IPS-18c (cell line): ENCODE results near the gene NAPA.

Source experiments
- H3K4me3 ChIP-seq: 2 replicates; pipeline ENCODE4 v1.7.0; 2013; ENCODE audit warnings: low read depth, mild to moderate bottlenecking, low read length, moderate library complexity; ENCODE audit not compliant: insufficient read depth
- H3K9me3 ChIP-seq: one replicate; pipeline ENCODE4 v1.6.1; 2013; ENCODE audit warnings: mild to moderate bottlenecking, low read length, moderate library complexity; ENCODE audit not compliant: control insufficient read depth, insufficient read depth

NAPA gene

GRCh38 chr19:47531640-47532387, 17.0 kb upstream of the NAPA start:
- Histone ChIP-seq H3K9me3 (no peaks in the 10 kb centered on the region), H3K4me3 (no peak overlapping the region; the same call in 1 of the 2 replicates)

GRCh38 chr19:47529018-47529742, 14.3 kb upstream of the NAPA start:
- H3K9me3 ChIP-seq = no peaks in the 10 kb centered on the region
- H3K4me3 ChIP-seq = no peak overlapping the region

DNA sequence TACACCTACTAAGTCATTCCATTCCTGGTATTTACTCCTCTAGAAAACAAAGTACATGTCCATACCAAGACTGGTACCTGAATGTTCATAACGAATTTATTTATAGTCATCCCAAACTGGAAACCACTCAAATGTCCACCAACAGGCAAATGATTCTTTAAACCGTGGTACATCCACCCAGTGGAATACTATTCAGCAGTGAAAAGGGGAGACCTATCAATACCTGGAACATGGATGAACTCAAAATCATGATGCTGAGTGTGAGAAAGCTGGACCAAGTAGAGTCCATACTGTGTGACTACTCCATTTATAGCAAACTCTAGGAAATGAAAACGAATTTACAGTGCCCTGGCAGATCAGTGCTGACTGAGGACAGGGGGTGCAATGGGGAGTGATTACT, 11.9 kb upstream of the NAPA start:
- Histone ChIP-seq H3K4me3 (no peak overlapping the region), H3K9me3 (no peaks in the 10 kb centered on the region)

DNA sequence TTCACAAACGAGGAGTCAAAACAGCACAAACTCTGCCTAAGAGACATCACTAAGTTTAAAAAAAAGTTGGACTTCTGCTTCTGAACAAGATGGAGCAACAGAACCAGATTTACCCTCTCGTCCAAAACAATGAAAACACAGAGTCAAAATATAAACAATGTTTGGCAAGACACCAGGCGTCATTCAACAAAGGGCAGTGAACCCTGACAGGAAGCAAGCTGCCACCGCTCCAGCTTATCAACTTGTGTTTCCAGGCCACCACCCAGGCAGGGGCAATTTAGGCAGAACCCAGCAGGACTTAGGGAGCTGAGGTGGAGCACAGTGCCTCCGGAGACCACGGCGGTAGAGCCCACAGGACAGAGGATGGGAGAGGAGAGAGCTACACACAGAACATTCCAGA, 8.6 kb upstream of the NAPA start:
- H3K9me3 ChIP-seq = no peaks in the 10 kb centered on the region
- H3K4me3 ChIP-seq = no peak overlapping the region

- Histone ChIP-seq H3K4me3 (no peak overlapping the region), H3K9me3 (no peaks in the 10 kb centered on the region)
These were observed 6.8 kb upstream of the NAPA start for GRCh38 chr19:47521473-47522180.

- Histone ChIP-seq H3K4me3 (no peak overlapping the region), H3K9me3 (no peaks in the 10 kb centered on the region)
These were observed 6.0 kb upstream of the NAPA start for GRCh38 chr19:47520839-47521238.

- no peak overlapping the region for H3K4me3 ChIP-seq
These were observed 5.5 kb upstream of the NAPA start for GRCh38 chr19:47520343-47520806.

DNA sequence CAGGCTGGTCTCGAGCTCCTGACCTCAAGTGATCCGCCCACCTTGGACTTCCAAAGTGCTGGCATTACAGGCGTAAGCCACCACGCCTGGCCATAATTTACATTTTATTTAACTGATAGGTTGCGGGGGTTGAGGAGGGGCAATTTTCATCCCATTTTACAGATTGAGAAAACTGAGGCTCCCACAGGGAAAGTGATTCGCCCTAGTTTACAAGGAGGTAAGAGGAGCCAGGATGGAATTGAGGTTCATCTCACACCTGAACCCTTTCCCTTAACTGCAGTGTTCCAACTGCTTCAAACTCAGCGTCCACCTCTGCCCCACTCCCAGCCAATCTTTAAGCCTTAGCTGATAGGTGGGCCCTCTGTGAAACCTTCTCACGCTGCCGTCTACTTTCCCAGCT, 4.0 kb upstream of the NAPA start:
- peaks cover 2% of the 10 kb centered on the region for H3K9me3 ChIP-seq
- H3K4me3 ChIP-seq = no peak overlapping the region

More at GRCh38 chr19:47520343-47520806, 5.5 kb upstream of the NAPA start:
- H3K9me3 ChIP-seq = peaks cover 2% of the 10 kb centered on the region

- no peak overlapping the region for H3K4me3 ChIP-seq
These were observed 3.3 kb upstream of the NAPA start for GRCh38 chr19:47518139-47518538.

GRCh38 chr19:47514151-47514868, 553 bp downstream of the NAPA start:
- H3K4me3 ChIP-seq = peak overlapping the region; percentile 98
- peaks cover 2% of the 10 kb centered on the region for H3K9me3 ChIP-seq

More at GRCh38 chr19:47518139-47518538, 3.3 kb upstream of the NAPA start:
- peaks cover 2% of the 10 kb centered on the region for H3K9me3 ChIP-seq

- H3K9me3 ChIP-seq = peaks cover 2% of the 10 kb centered on the region
- H3K4me3 ChIP-seq = no peak overlapping the region
These were observed 1.9 kb downstream of the NAPA start for GRCh38 chr19:47512948-47513319.

- H3K4me3 ChIP-seq = no peak overlapping the region
- H3K9me3 ChIP-seq = peaks cover 2% of the 10 kb centered on the region
These were observed 2.5 kb downstream of the NAPA start for GRCh38 chr19:47512183-47512947.

DNA sequence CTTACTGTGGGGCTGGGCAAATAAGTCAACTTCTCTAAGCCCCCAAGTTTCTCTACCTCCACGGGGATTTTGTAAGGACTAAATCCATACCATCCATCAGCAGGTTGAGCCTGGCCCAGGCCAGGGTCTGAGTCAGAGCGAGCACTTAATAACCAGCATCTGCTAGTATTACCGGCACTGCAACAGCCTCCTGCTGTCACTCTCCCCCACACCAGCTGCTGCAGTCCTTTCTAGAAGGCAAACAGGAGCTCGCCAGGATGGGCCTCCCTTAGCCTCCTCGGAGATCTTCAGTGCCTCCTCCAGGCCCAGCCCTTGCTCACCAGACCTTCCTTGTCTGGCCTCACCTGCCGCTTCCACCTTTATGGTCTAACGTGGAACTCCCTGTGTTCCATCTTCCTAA, 3.2 kb downstream of the NAPA start:
- H3K4me3 ChIP-seq = no peak overlapping the region
- H3K9me3 ChIP-seq = peaks cover 2% of the 10 kb centered on the region

- no peak overlapping the region for H3K4me3 ChIP-seq
- H3K9me3 ChIP-seq = peaks cover 2% of the 10 kb centered on the region
These were observed 3.7 kb downstream of the NAPA start for GRCh38 chr19:47511128-47511517.

- Histone ChIP-seq H3K4me3 (no peak overlapping the region), H3K9me3 (no peaks in the 10 kb centered on the region)
These were observed 4.2 kb downstream of the NAPA start for GRCh38 chr19:47510516-47511127.

GRCh38 chr19:47509973-47510372, 4.9 kb downstream of the NAPA start:
- H3K4me3 ChIP-seq = no peak overlapping the region
- no peaks in the 10 kb centered on the region for H3K9me3 ChIP-seq
